ENCODE results near the gene MSRB2. TPM values are rescaled to one million over a fixed set of nuclear protein-coding genes. Genes with fewer than 3 reads are reported as not detected.

The MSRB2 gene
- total and polyA plus RNA-seq, 2 of the 8 experiments (the other 6 are each of a cell fraction or from before 2014, with no cell fraction given), result 11.0 to 13.9 TPM

DNA sequence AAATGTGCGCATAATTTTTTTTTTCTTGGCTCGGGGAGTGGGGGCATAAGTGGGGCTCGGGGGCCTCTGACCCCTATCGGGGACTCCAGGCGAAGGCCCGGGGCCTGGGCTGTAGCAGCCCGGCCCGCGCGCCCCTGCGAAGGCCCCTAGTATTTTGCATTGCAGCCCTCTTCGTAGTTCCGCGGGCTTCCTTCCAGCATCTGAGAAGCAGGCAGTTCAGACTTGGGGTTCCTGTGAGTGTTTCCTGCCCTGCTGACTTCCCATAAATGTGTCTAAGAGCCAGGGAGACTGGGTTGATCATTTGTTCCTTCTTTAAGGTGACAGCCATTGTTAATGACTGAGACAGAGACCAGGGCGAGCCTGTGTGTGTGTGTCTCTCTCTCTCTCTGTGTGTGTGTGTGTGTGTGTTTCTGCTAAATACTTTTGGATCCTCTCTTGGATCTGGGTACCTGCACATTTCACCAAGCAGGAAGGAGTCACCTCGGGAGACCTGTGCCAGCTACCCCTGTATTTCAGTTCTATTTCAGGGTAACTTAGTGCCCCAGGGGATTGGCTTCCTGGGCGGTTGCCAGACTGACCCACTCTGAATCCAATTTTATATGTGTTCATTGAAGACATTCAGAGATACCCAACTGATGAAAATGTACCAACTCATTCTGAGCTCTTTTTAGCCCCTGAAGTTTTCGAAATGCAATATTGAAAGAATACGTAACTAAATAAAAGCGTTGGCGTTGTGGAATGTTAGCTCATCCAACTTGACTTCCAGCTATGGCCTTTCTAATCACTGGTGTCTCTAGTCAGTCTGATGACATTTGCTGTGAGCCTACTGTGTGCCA is 805 bp downstream of the MSRB2 start:
- H3K4me2 ChIP-seq (ENCODE audit: insufficient read depth in 1 of 2, low read depth in 2 of 2, low read length in 2 of 2), result peak overlapping the region; percentile 79 to 91
- H3K4me3 ChIP-seq (ENCODE audit: extremely low read depth in 1 of 4, insufficient read depth in 2 of 4, low read depth in 3 of 4, low read length in 4 of 4), result peak overlapping the region; percentile 61 to 91 (median 65)
- no peaks in the 10 kb centered on the region for H3K79me1 ChIP-seq (ENCODE audit: low read depth, low read length)
- H3K23ac ChIP-seq (ENCODE audit: insufficient read length), result no peak overlapping the region
- H4K91ac ChIP-seq (replicated peaks; ENCODE audit: insufficient read length, low read length), result no peak overlapping the region
- H2BK5ac ChIP-seq (ENCODE audit: low read depth, low read length), result 0 out of 2 replicates have a peak overlapping the region, but pooled peaks have one; percentile 46
- H3K56ac ChIP-seq (replicated peaks; ENCODE audit: insufficient read length, low read depth, low read length), result no peak overlapping the region
- 38% methylated on average over 14 of the region's 21 CpGs; no CpG with 5 or more reads in 1 of the 2 experiments for WGBS, 2 experiments (ENCODE audit: extremely low coverage in 1 of 2, insufficient coverage in 1 of 2, insufficient read length in 1 of 2, insufficient replicate concordance in 2 of 2, low coverage in 1 of 2, low lambda C conversion rate in 2 of 2, missing lambda C conversion rate in 1 of 2)
- H3K23me2 ChIP-seq (ENCODE audit: low read depth, low read length), result peaks cover 4% of the 10 kb centered on the region; the same call in 1 of the 2 replicates
- H2AK5ac ChIP-seq (ENCODE audit: low read depth, low read length), result no peak overlapping the region
- CTCF ChIA-PET (ENCODE audit: partially characterized antibody), result interaction anchor here (0.7 to 1.4 kb wide), 6 partner anchors 9 to 354 kb away, joined by 3 read pairs; no protein-coding TSS in a partner anchor
- TF ChIP-seq ASH2L (IDR thresholded peaks at IDR 0.05; ENCODE audit: low read length) (peak; percentile 1), CEBPB (IDR thresholded peaks at IDR 0.05; ENCODE audit: low read depth, low read length) (no peak), POLR2A (IDR thresholded peaks at IDR 0.05; ENCODE audit: control extremely low read depth in 1 of 2, low read depth in 2 of 2, low read length in 2 of 2) (no peak), RNF2 (IDR thresholded peaks at IDR 0.05; ENCODE audit: borderline replicate concordance, low read depth, low read length, missing control alignments, poor library complexity, severe bottlenecking) (no peak), RFX5 (IDR thresholded peaks at IDR 0.05; ENCODE audit: borderline replicate concordance, low read depth, low read length) (no peak)
- H3K79me2 ChIP-seq (ENCODE audit: control insufficient read depth in 1 of 2, insufficient read depth in 2 of 2, low read length in 2 of 2), result no peaks in the 10 kb centered on the region; a peak in 2 of 4 replicates
- peak in 1 of 2 experiments; percentile 62 for DNase-seq (ENCODE audit: low read depth in 1 of 2, low spot score in 2 of 2)
- peak overlapping the region; percentile 31 for H4K5ac ChIP-seq (ENCODE audit: insufficient read length, low read depth, low read length)
- peak overlapping the region; percentile 64 to 83 (median 77) for H3K9ac ChIP-seq (replicated peaks in 1 of 4; ENCODE audit: extremely low read depth in 1 of 4, low read depth in 3 of 4, low read length in 3 of 4)
- POLR2A ChIA-PET (ENCODE audit: partially characterized antibody), result interaction anchor here (0.8 to 1.3 kb wide), 3 partner anchors 12 to 47 kb away, joined by 3 to 5 read pairs (median 3); no protein-coding TSS in a partner anchor
- H3K27ac ChIP-seq (ENCODE audit: low read depth, low read length), result peak overlapping the region; percentile 84
- no peaks in the 10 kb centered on the region for H3K9me3 ChIP-seq (ENCODE audit: insufficient read depth in 2 of 2, low read depth in 1 of 2, low read length in 1 of 2)
- FAIRE-seq, result no peak
- H3K4ac ChIP-seq (replicated peaks; ENCODE audit: insufficient read length, low read depth, low read length), result no peak overlapping the region
- H3K18ac ChIP-seq (ENCODE audit: extremely low read depth, low read length), result peak overlapping the region; percentile 36; the same call in 1 of the 2 replicates
- peak overlapping the region; percentile 74; the same call in 1 of the 2 replicates for H4K8ac ChIP-seq (ENCODE audit: extremely low read depth, insufficient read depth, low read length)
- 0 out of 2 replicates have a peak overlapping the region, but pooled peaks have one; percentile 26 for H2AFZ ChIP-seq (ENCODE audit: low read length)
- H4K20me1 ChIP-seq (replicated peaks in 1 of 2; ENCODE audit: control insufficient read depth in 1 of 2, insufficient read depth in 2 of 2, low read length in 2 of 2), result no peaks in the 10 kb centered on the region
- no peak overlapping the region for H3K14ac ChIP-seq (ENCODE audit: insufficient read length)
- H3K36me3 ChIP-seq (ENCODE audit: control insufficient read depth in 2 of 4, insufficient read depth in 4 of 4, low read length in 3 of 4), result no peaks in the 10 kb centered on the region; a peak in 1 of 8 replicates
- no peak overlapping the region for H2BK120ac ChIP-seq (replicated peaks; ENCODE audit: low read depth, low read length)
- H2BK20ac ChIP-seq (ENCODE audit: low read length), result no peak overlapping the region
- H3K4me1 ChIP-seq (replicated peaks in 1 of 4; ENCODE audit: control insufficient read depth in 3 of 4, insufficient read depth in 4 of 4, low read length in 3 of 4), result peaks cover 2 to 14% (median 9%) of the 10 kb centered on the region in 4 experiments; a peak in 5 of 7 replicates
- 0 out of 2 replicates have a peak overlapping the region, but pooled peaks have one; percentile 46 for H2BK12ac ChIP-seq (ENCODE audit: low read depth, low read length)
- no peak overlapping the region for H2BK15ac ChIP-seq (ENCODE audit: low read length)
- no peaks in the 10 kb centered on the region for H3K27me3 ChIP-seq (replicated peaks in 1 of 4; ENCODE audit: control insufficient read depth in 3 of 4, extremely low read depth in 1 of 4, insufficient read depth in 3 of 4, low read length in 3 of 4)
